IPS DF 4.7 (cell line): Measurements from ENCODE around the gene PLA2G3.
"Not testable (repeated sequence)": the region's sequence is repeated elsewhere in the genome, so short reads cannot be mapped to it uniquely, and the experiment has no call there.

Source experiments
- DNase-seq: peaks from one replicate; pipeline ENCODE4 v3.0.0-alpha.2; 2013; ENCODE audit warnings: low spot score; ENCODE audit errors: extremely low read depth

Gene PLA2G3

GRCh38 chr22:31139866-31140716, at the start of gene PLA2G3:
Gene PLA2G3, minus strand, starts transcription at chr22:31140508. Its CDS starts 154 bp downstream, at chr22:31140354.
- DNase-seq: peak; percentile 86

- DNase-seq: no peak
These were observed 47.3 kb upstream of the PLA2G3 start for GRCh38 chr22:31187627-31188026.

GRCh38 chr22:31185056-31185455, 44.7 kb upstream of the PLA2G3 start:
- no peak for DNase-seq

- DNase-seq: no peak
These were observed 43.7 kb upstream of the PLA2G3 start for GRCh38 chr22:31184015-31184414.

GRCh38 chr22:31179345-31179744, 39.0 kb upstream of the PLA2G3 start:
- DNase-seq: no peak

- DNase-seq: no peak
These were observed 38.6 kb upstream of the PLA2G3 start for GRCh38 chr22:31178859-31179258.

GRCh38 chr22:31177420-31178162, 37.3 kb upstream of the PLA2G3 start:
- DNase-seq: no peak

- DNase-seq: no peak
These were observed 36.6 kb upstream of the PLA2G3 start for GRCh38 chr22:31176923-31177322.

- DNase-seq: no peak
These were observed 33.3 kb upstream of the PLA2G3 start for GRCh38 chr22:31173386-31174145.

GRCh38 chr22:31171734-31172133, 31.4 kb upstream of the PLA2G3 start:
- DNase-seq: not testable (repeated sequence)

- no peak for DNase-seq
These were observed 30.7 kb upstream of the PLA2G3 start for GRCh38 chr22:31170971-31171370.

GRCh38 chr22:31162015-31162765, 21.9 kb upstream of the PLA2G3 start:
- DNase-seq: no peak

GRCh38 chr22:31161386-31161785, 21.1 kb upstream of the PLA2G3 start:
- no peak for DNase-seq

- no peak for DNase-seq
These were observed 20.1 kb upstream of the PLA2G3 start for GRCh38 chr22:31160328-31160978.

GRCh38 chr22:31155422-31155821, 15.1 kb upstream of the PLA2G3 start:
- no peak for DNase-seq

GRCh38 chr22:31154975-31155374, 14.7 kb upstream of the PLA2G3 start:
- no peak for DNase-seq

GRCh38 chr22:31153357-31153756, 13.0 kb upstream of the PLA2G3 start:
- no peak for DNase-seq

GRCh38 chr22:31151872-31152271, 11.6 kb upstream of the PLA2G3 start:
- no peak for DNase-seq

GRCh38 chr22:31150615-31151014, 10.3 kb upstream of the PLA2G3 start:
- DNase-seq: no peak

- DNase-seq: peak; percentile 75
These were observed 8.8 kb upstream of the PLA2G3 start for GRCh38 chr22:31148953-31149627.
